Spleen (tissue), 11 donors: ENCODE data around the gene CTXND1. TPM values are rescaled to one million over a fixed set of nuclear protein-coding genes. Genes with fewer than 3 reads are reported as not detected.

Experiments
- DNase-seq: peaks from one replicate; pipeline ENCODE4 v3.0.0-alpha.2; 2020
- H3K27ac ChIP-seq, 8 donors: fragments of 200-600 bp; sonication (generic) in 7 of 8; 1 replicate in 4 of 8; 2 replicates in 4 of 8; pipeline versions ENCODE4 v1.5.0 to v1.8.0; 2016 to 2021; ENCODE audit warnings: inconsistent platforms in 4 of 8, mild to moderate bottlenecking in 4 of 8, moderate library complexity in 1 of 8
- H3K27me3 ChIP-seq, 7 donors: fragments of 200-600 bp; sonication (generic) in 6 of 7; replicated peaks in 1 of 7; 1 replicate in 4 of 7; 2 replicates in 3 of 7; pipeline versions ENCODE4 v1.5.0 to v1.8.0; 2016 to 2021; ENCODE audit warnings: inconsistent platforms in 3 of 7, mild to moderate bottlenecking in 1 of 7
- H3K36me3 ChIP-seq, 6 donors: fragments of 200-600 bp; sonication (generic) in 5 of 6; 1 replicate in 4 of 6; 2 replicates in 2 of 6; pipeline versions ENCODE4 v1.5.0 to v1.8.0; 2016 to 2021; ENCODE audit warnings: inconsistent platforms in 2 of 6
- H3K4me1 ChIP-seq, 6 donors: fragments of 200-600 bp; sonication (generic) in 5 of 6; 1 replicate in 3 of 6; 2 replicates in 3 of 6; pipeline versions ENCODE4 v1.5.0 to v1.8.0; 2016 to 2021; ENCODE audit warnings: inconsistent platforms in 3 of 6
- H3K4me3 ChIP-seq, 8 donors: fragments of 200-600 bp; sonication (generic) in 7 of 8; 1 replicate in 4 of 8; 2 replicates in 4 of 8; pipeline versions ENCODE4 v1.5.0 to v1.8.0; 2016 to 2021; ENCODE audit warnings: inconsistent platforms in 4 of 8, mild to moderate bottlenecking in 4 of 8, moderate library complexity in 2 of 8
- H3K9me3 ChIP-seq, 8 donors: fragments of 200-600 bp; sonication (generic) in 7 of 8; 1 replicate in 4 of 8; 2 replicates in 4 of 8; pipeline versions ENCODE4 v1.5.0 to v1.8.0; 2016 to 2021; ENCODE audit warnings: inconsistent platforms in 4 of 8
- CTCF ChIP-seq, 11 experiments: fragments of 200-600 bp in 7 of 11; fragments of 450-650 bp in 4 of 11; sonication (generic) in 4 of 11; IDR thresholded peaks in 8 of 11; conservative IDR thresholded peaks in 3 of 11; 1 replicate in 7 of 11; 2 replicates in 4 of 11; pipeline versions ENCODE4 v1.4.0 to v1.8.0; 2016 to 2021; ENCODE audit warnings: antibody characterized with exemption in 11 of 11, inconsistent platforms in 4 of 11, mild to moderate bottlenecking in 1 of 11
- POLR2A ChIP-seq, 3 donors: fragments of 450-650 bp; IDR thresholded peaks; one replicate each; pipeline ENCODE4 v1.5.1; 2017; ENCODE audit warnings: antibody characterized with exemption in 3 of 3, mild to moderate bottlenecking in 1 of 3
- POLR2AphosphoS5 ChIP-seq, 3 donors: sonication (generic); formaldehyde crosslinking; IDR thresholded peaks; one replicate each; pipeline ENCODE4 v1.5.1; 2017; ENCODE audit warnings: antibody characterized with exemption in 3 of 3
- WGBS, 5 donors: extraction: QIAGEN DNeasy Blood & Tissue Kit in 3 of 5; methylation state at CpG; one replicate each; pipeline versions ENCODE4 v1.1.5 to v1.1.7; 2013 to 2018; 5-methylcytosine and 5-hydroxymethylcytosine counted together
- intact Hi-C: fragments of 100-400 bp; cut with DNase I; formaldehyde crosslinking; loops from one replicate; pipeline ENCODE4 v1.15.0; 2023; ENCODE audit warnings: low total_unique reads
- polyA plus RNA-seq, 3 donors: library from polyadenylated mRNA; stranded (reverse); fragments of 200-250 nt; gene quantifications; one replicate each; pipeline ENCODE4 v1.2.1, GENCODE V29; 2013
- total RNA-seq, 7 donors: library from RNA; depleted of rRNA in 3 of 7; stranded (reverse); fragments of >200 nt in 3 of 7; fragmentation: NEBNext Ultra II Directional in 4 of 7; extraction: Animal tissue kit (Norgen Biotek cat#: 25700) in 4 of 7; gene quantifications; one replicate each; pipeline versions ENCODE4 v1.1.0 to v1.2.1, GENCODE V29; 2016 to 2021
- donor health status: healthy with polysubstance abuse.
- donor health status: DM: no; HTN: no; CAD: no; lungs with moderate emphysema.
- donor health status: DM: no; HTN: no; CAD: no.
- donor health status: Bipolar disorder and iron deficiency.
- donor health status: healthy.
- donor health status: DM: no; HTN: no; CAD: no.
- donor health status: DM: yes; HTN: yes; CAD: no.

CTXND1 gene
- total and polyA plus RNA-seq, 10 donors, result 0.20 to 5.2 (median 1.4) TPM

GRCh38 chr15:80208758-80209734 lies 43.0 kb downstream of the CTXND1 start:
- WGBS, 5 donors, result 90 to 93% (median 92%) methylated on average over 9 to 11 of the region's 11 CpGs

GRCh38 chr15:80207887-80208286 lies 44.1 kb downstream of the CTXND1 start:
- Histone ChIP-seq H3K4me1 (no peaks in the 10 kb centered on the region), H3K9me3 (no peaks in the 10 kb centered on the region), H3K4me3 (no peak overlapping the region), H3K27me3 (peaks cover 0 to 20% (median 0%) of the 10 kb centered on the region in 7 donors), H3K36me3 (no peaks in the 10 kb centered on the region), H3K27ac (no peak overlapping the region)
- 65 to 75% (median 68%) methylated on average over 3 of the region's 3 CpGs for WGBS, 5 donors
- TF ChIP-seq CTCF (IDR thresholded peaks at IDR 0.05 in 8 of 11, conservative IDR thresholded peaks at IDR 0.05 in 3 of 11), result no peak
- TF ChIP-seq POLR2AphosphoS5 (IDR thresholded peaks at IDR 0.05), result no peak
- intact Hi-C loops, result no loop called here
- DNase-seq, result no peak

More at GRCh38 chr15:80208758-80209734, 43.0 kb downstream of the CTXND1 start:
- H3K4me3 ChIP-seq, result no peak overlapping the region
- TF ChIP-seq POLR2A (IDR thresholded peaks at IDR 0.05) (no peak), CTCF (IDR thresholded peaks at IDR 0.05 in 8 of 11, conservative IDR thresholded peaks at IDR 0.05 in 3 of 11) (no peak), POLR2AphosphoS5 (IDR thresholded peaks at IDR 0.05) (no peak)
- H3K27me3 ChIP-seq, result peaks cover 0 to 20% (median 0%) of the 10 kb centered on the region in 7 donors
- intact Hi-C loops, result no loop called here
- H3K9me3 ChIP-seq, result peaks cover 0 to 7% (median 0%) of the 10 kb centered on the region in 8 donors
- DNase-seq, result no peak
- H3K27ac ChIP-seq, result no peak overlapping the region
- H3K4me1 ChIP-seq, result no peaks in the 10 kb centered on the region
- H3K36me3 ChIP-seq, result no peaks in the 10 kb centered on the region

GRCh38 chr15:80204231-80204630 lies 47.8 kb downstream of the CTXND1 start:
- Histone ChIP-seq H3K27me3 (peaks cover 0 to 29% (median 0%) of the 10 kb centered on the region in 7 donors), H3K4me1 (no peaks in the 10 kb centered on the region), H3K9me3 (no peaks in the 10 kb centered on the region), H3K36me3 (no peaks in the 10 kb centered on the region), H3K27ac (no peak overlapping the region), H3K4me3 (no peak overlapping the region)
- no peak for DNase-seq
- WGBS, 5 donors, result 92 to 98% (median 94%) methylated on average over 4 of the region's 4 CpGs
- TF ChIP-seq POLR2A (IDR thresholded peaks at IDR 0.05), result no peak
- no peak for TF ChIP-seq POLR2AphosphoS5 (IDR thresholded peaks at IDR 0.05)
- no peak for TF ChIP-seq CTCF (IDR thresholded peaks at IDR 0.05 in 8 of 11, conservative IDR thresholded peaks at IDR 0.05 in 3 of 11)
- intact Hi-C loops, result no loop called here

GRCh38 chr15:80203361-80203885 lies 48.6 kb downstream of the CTXND1 start:
- WGBS, 5 donors, result 71 to 77% (median 73%) methylated on average over 9 to 10 of the region's 10 CpGs
- Histone ChIP-seq H3K36me3 (no peaks in the 10 kb centered on the region), H3K4me3 (no peak overlapping the region), H3K27ac (no peak overlapping the region), H3K4me1 (no peaks in the 10 kb centered on the region), H3K9me3 (no peaks in the 10 kb centered on the region), H3K27me3 (peaks cover 0 to 24% (median 0%) of the 10 kb centered on the region in 7 donors)
- TF ChIP-seq CTCF (IDR thresholded peaks at IDR 0.05 in 8 of 11, conservative IDR thresholded peaks at IDR 0.05 in 3 of 11) (no peak), POLR2A (IDR thresholded peaks at IDR 0.05) (no peak), POLR2AphosphoS5 (IDR thresholded peaks at IDR 0.05) (no peak)
- intact Hi-C loops, result no loop called here
- no peak for DNase-seq
